H1 (cell line): Measurements from ENCODE around the gene CHRDL2. TPM values are rescaled to one million over a fixed set of nuclear protein-coding genes. Genes with fewer than 3 reads are reported as not detected.

Experiments
- BCL11A ChIP-seq, 2 experiments: IDR thresholded peaks; one replicate each; pipeline ENCODE4 v1.6.1; 2011; ENCODE audit warnings: low read depth in 2 of 2, low read length in 2 of 2, mild to moderate bottlenecking in 2 of 2
- JUN ChIP-seq: IDR thresholded peaks from 2 replicates; pipeline ENCODE4 v1.6.1; 2011; ENCODE audit warnings: low read depth, mild to moderate bottlenecking, improper control_type of control experiment, low read length
- SIX5 ChIP-seq: IDR thresholded peaks from 2 replicates; pipeline ENCODE4 v1.6.1; 2011; ENCODE audit warnings: mild to moderate bottlenecking, low read depth, low read length
- polyA plus RNA-seq, 7 experiments: library from polyadenylated mRNA; depleted of rRNA in 3 of 7; stranded (reverse) in 5 of 7; unstranded in 2 of 7; fragments of >200 nt in 5 of 7; fragments of 200-250 nt in 2 of 7; gene quantifications; 1 replicate in 5 of 7; 2 replicates in 1 of 7; 4 replicates in 1 of 7; pipeline versions ENCODE4 v1.2.1 to v1.2.3, GENCODE V29; 2011 to 2013; ENCODE audit warnings: missing spikeins in 2 of 7, mixed read lengths in 2 of 7
- total RNA-seq: library from RNA; stranded (reverse); fragmentation: NEBNext Ultra II Directional; extraction: Animal tissue kit (Norgen Biotek cat#: 25700); gene quantifications from 2 replicates; pipeline ENCODE4 v1.2.1, GENCODE V29; 2021

CHRDL2 gene
- total and polyA plus RNA-seq, 2 of the 8 experiments (the other 6 are each of a cell fraction or from before 2014, with no cell fraction given) = 0.26 to 0.48 TPM

DNA sequence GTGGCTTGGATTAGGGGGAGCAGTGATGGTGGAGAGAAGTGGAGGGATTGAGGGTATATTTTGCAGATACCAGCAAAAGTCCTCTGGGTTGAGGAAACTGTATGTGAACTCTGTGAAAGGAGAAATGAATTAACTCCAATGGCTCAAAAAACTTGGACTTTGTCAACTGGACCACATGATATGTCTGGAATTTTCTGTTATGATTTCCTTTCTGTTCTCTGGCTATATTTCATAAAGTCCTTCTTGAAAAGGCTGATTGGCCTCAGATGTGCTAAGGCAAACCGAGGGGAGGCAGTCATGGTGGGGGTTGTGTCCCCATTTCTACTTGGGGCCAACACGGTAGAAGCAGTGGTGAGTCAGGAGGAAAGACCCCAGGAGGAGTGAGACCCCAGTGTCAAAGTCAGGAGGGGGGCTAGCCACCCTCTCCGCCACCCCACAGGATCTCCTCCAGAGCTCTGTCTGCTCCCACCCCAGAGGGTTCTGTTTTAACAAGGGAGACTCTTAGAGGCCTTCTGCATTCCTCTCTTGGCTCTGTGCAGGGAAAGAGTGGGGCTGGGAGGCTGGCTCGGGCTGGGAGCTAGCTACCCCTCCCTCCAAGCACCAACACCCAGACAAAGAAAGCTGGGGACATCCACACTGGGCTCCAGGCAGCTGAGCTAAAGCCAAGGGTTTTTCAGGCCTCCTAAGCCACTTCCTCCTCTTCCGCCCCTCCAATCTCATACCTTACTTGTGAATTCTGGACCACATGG, 13.8 kb downstream of the CHRDL2 start (continued):
- TF ChIP-seq SIX5 = no peak
- TF ChIP-seq JUN = no peak
- no peak for TF ChIP-seq BCL11A (IDR thresholded peaks at IDR 0.05; ENCODE audit: low read depth in 2 of 2, low read length in 2 of 2)
